NCI-H345 treated with DMSO at 0.1 percent for 48 hours (cell line): Measurements from ENCODE around the gene CALM3.

Experiments used
- DNase-seq: peaks from one replicate; lab custom pipeline; 2025; ENCODE audit not compliant: unreplicated experiment; lab: John Stamatoyannopoulos, UW

CALM3 gene

GRCh38 chr19:46599716-46600373 is 1.3 kb upstream of the CALM3 start:
- no peak for DNase-seq

- peak; percentile 78 for DNase-seq
Measured at GRCh38 chr19:46600384-46601317, 479 bp upstream of the CALM3 start.

GRCh38 chr19:46602392-46603194 is 1.5 kb downstream of the CALM3 start:
- DNase-seq, result no peak

- DNase-seq, result no peak
Measured at GRCh38 chr19:46603195-46603637, 2.1 kb downstream of the CALM3 start.

GRCh38 chr19:46603752-46604231 is 2.7 kb downstream of the CALM3 start:
- no peak for DNase-seq

GRCh38 chr19:46604781-46605355 is 3.7 kb downstream of the CALM3 start:
- DNase-seq, result no peak

- no peak for DNase-seq
Measured at GRCh38 chr19:46605356-46605821, 4.3 kb downstream of the CALM3 start.

GRCh38 chr19:46606019-46606418 is 4.9 kb downstream of the CALM3 start:
- no peak for DNase-seq

GRCh38 chr19:46606681-46607447 is 5.7 kb downstream of the CALM3 start:
- DNase-seq, result no peak

GRCh38 chr19:46607448-46607841 is 6.3 kb downstream of the CALM3 start:
- peak; percentile 93 for DNase-seq

GRCh38 chr19:46608178-46608577 is 7.0 kb downstream of the CALM3 start:
- no peak for DNase-seq

- DNase-seq, result no peak
Measured at GRCh38 chr19:46608581-46609345, 7.6 kb downstream of the CALM3 start.

- DNase-seq, result no peak
Measured at GRCh38 chr19:46609511-46610412, 8.6 kb downstream of the CALM3 start.

- DNase-seq, result no peak
Measured at GRCh38 chr19:46610413-46610775, 9.3 kb downstream of the CALM3 start.

- no peak for DNase-seq
Measured at GRCh38 chr19:46610851-46611770, 10.0 kb downstream of the CALM3 start.

- no peak for DNase-seq
Measured at GRCh38 chr19:46611776-46612175, 10.6 kb downstream of the CALM3 start.

- DNase-seq, result no peak
Measured at GRCh38 chr19:46613525-46613924, 12.4 kb downstream of the CALM3 start.
